Endothelial cell of umbilical vein (primary cell): ENCODE results near the gene INMT. TPM values are rescaled to one million over a fixed set of nuclear protein-coding genes. Genes with fewer than 3 reads are reported as not detected.

ENCODE experiments used
- BruUV-seq: library from RNA; stranded (reverse); fragments of 400-500 nt; replicated peaks from 2 replicates; lab custom pipeline; 2021; lab: Mats Ljungman, UMichigan
- CTCF ChIA-PET: fragments of 300-600, 350-600 bp; sonication (Branson Sonifier 250); formaldehyde crosslinking; loops from one replicate; lab custom pipeline; 2021; ENCODE audit warnings: antibody characterized with exemption, inconsistent platforms; lab: Charles Lee
- POLR2A ChIA-PET: fragments of 300-600, 350-600 bp; sonication (Branson Sonifier 250); formaldehyde crosslinking; loops from one replicate; lab custom pipeline; 2021; ENCODE audit warnings: antibody characterized with exemption, inconsistent platforms; lab: Charles Lee
- DNase-seq: peaks from one replicate; pipeline ENCODE4 v3.0.0-alpha.2; 2011; ENCODE audit warnings: low read depth, low spot score
- FAIRE-seq: peaks from 2 replicates; lab custom pipeline; 2011; peaks lifted over from hg19 to GRCh38; lab: Jason Lieb, UNC
- H2AFZ ChIP-seq: 2 replicates; pipeline ENCODE4 v1.6.0; 2012; ENCODE audit warnings: low read depth, low read length, control low read depth, inconsistent platforms
- H3K27ac ChIP-seq: 2 replicates; pipeline ENCODE4 v1.5.1; 2011; ENCODE audit warnings: low read depth, mild to moderate bottlenecking, control low read depth, low read length, moderate library complexity; ENCODE audit not compliant: insufficient read depth
- H3K27me3 ChIP-seq, 2 experiments: 2 replicates each; pipeline versions ENCODE4 v1.6.0 to v1.6.1; 2011; ENCODE audit warnings: low read length in 2 of 2, mixed read lengths in 1 of 2; ENCODE audit not compliant: control insufficient read depth in 2 of 2, insufficient read depth in 2 of 2
- H3K36me3 ChIP-seq, 2 experiments: 2 replicates in 1 of 2; 3 replicates in 1 of 2; pipeline ENCODE4 v1.5.1; 2011; ENCODE audit warnings: low read length in 2 of 2, mild to moderate bottlenecking in 1 of 2, moderate library complexity in 1 of 2; ENCODE audit not compliant: control insufficient read depth in 2 of 2, insufficient read depth in 2 of 2; ENCODE audit errors: extremely low read depth in 1 of 2
- H3K4me1 ChIP-seq: 3 replicates; pipeline ENCODE4 v1.5.1; 2011; ENCODE audit warnings: mild to moderate bottlenecking, low read length; ENCODE audit not compliant: control insufficient read depth, insufficient read depth; ENCODE audit errors: extremely low read depth
- H3K4me2 ChIP-seq: 2 replicates; pipeline ENCODE4 v1.6.1; 2011; ENCODE audit warnings: low read length, control low read depth, mixed read lengths; ENCODE audit not compliant: insufficient read depth
- H3K4me3 ChIP-seq, 3 experiments: fragments of 200-600 bp in 1 of 3; sonication (generic), shearing (Covaris generic) in 1 of 3; replicated peaks in 1 of 3; 2 replicates each; pipeline ENCODE4 v1.5.1; 2011 to 2016; ENCODE audit warnings: control low read depth in 3 of 3, low read length in 3 of 3, mild to moderate bottlenecking in 2 of 3, inconsistent platforms in 1 of 3, low read depth in 1 of 3, moderate library complexity in 1 of 3; ENCODE audit not compliant: insufficient read depth in 1 of 3
- H3K79me2 ChIP-seq: 2 replicates; pipeline ENCODE4 v1.6.0; 2012; ENCODE audit warnings: low read length, inconsistent platforms; ENCODE audit not compliant: control insufficient read depth, insufficient read depth
- H3K9ac ChIP-seq: replicated peaks from 2 replicates; pipeline ENCODE3; 2011; ENCODE audit warnings: low read length, control low read depth; ENCODE audit not compliant: insufficient read depth; ENCODE audit errors: extremely low read depth
- H3K9me1 ChIP-seq: replicated peaks from 3 replicates; pipeline ENCODE4 v1.6.0; 2011; ENCODE audit warnings: mild to moderate bottlenecking, low read length; ENCODE audit not compliant: control insufficient read depth, insufficient read depth; ENCODE audit errors: extremely low read depth
- H3K9me3 ChIP-seq: replicated peaks from 2 replicates; pipeline ENCODE4 v1.5.1; 2012; ENCODE audit warnings: low read length, inconsistent platforms; ENCODE audit not compliant: control insufficient read depth, insufficient read depth
- H4K20me1 ChIP-seq: replicated peaks from 2 replicates; pipeline ENCODE3; 2011; ENCODE audit warnings: mild to moderate bottlenecking, low read length; ENCODE audit not compliant: control insufficient read depth, insufficient read depth; ENCODE audit errors: extremely low read depth
- EZH2 ChIP-seq: IDR thresholded peaks from 2 replicates; pipeline ENCODE4 v1.6.1; 2012; ENCODE audit warnings: borderline replicate concordance, low read depth, mild to moderate bottlenecking, moderate library complexity, low read length, inconsistent platforms; ENCODE audit not compliant: severe bottlenecking
- FOS ChIP-seq: IDR thresholded peaks from 2 replicates; pipeline ENCODE4 v1.6.1; 2011; ENCODE audit warnings: mild to moderate bottlenecking, low read length, moderate library complexity, borderline replicate concordance; ENCODE audit not compliant: insufficient read depth
- GATA2 ChIP-seq: IDR thresholded peaks from 2 replicates; pipeline ENCODE4 v1.7.0; 2011; ENCODE audit warnings: low read depth, mild to moderate bottlenecking, moderate library complexity, mixed read lengths, low read length; ENCODE audit not compliant: insufficient read length, insufficient read depth
- JUN ChIP-seq: IDR thresholded peaks from 2 replicates; pipeline ENCODE4 v1.6.1; 2011; ENCODE audit warnings: borderline replicate concordance, low read depth; ENCODE audit not compliant: insufficient read length, insufficient read depth
- MYC ChIP-seq: IDR thresholded peaks from one replicate; pipeline ENCODE4 v1.6.1; 2011; ENCODE audit warnings: mild to moderate bottlenecking, low read depth, low read length
- POLR2A ChIP-seq: IDR thresholded peaks from 2 replicates; pipeline ENCODE4 v1.6.1; 2012; ENCODE audit warnings: low read depth, mild to moderate bottlenecking, control low read depth, low read length
- POLR2AphosphoS5 ChIP-seq: IDR thresholded peaks from 2 replicates; pipeline ENCODE4 v1.6.1; 2012; ENCODE audit warnings: low read depth, mild to moderate bottlenecking, control low read depth, low read length, moderate library complexity; ENCODE audit not compliant: insufficient read depth
- dilution Hi-C: fragments of 300-500 bp; cut with MboI; formaldehyde crosslinking; loops from one replicate; pipeline ENCODE4 v1.15.0; 2019; ENCODE audit warnings: low sequenced_read_pairs; ENCODE audit not compliant: extremely low pct_ligation_motif_present
- intact Hi-C: fragments of 100-400 bp; cut with micrococcal nuclease; formaldehyde crosslinking; loops from one replicate; pipeline ENCODE4 v1.10.0; 2022
- polyA plus RNA-seq, 4 experiments: library from polyadenylated mRNA; depleted of rRNA in 3 of 4; stranded (reverse) in 3 of 4; unstranded in 1 of 4; fragments of >200 nt; gene quantifications; 2 replicates each; pipeline versions ENCODE4 v1.2.1 to v1.2.3, GENCODE V29; 2011 to 2012; ENCODE audit warnings: missing spikeins in 1 of 4
- total RNA-seq: library from RNA; stranded (reverse); gene quantifications from 2 replicates; pipeline ENCODE4 v1.2.3, GENCODE V29; 2021
- TF ChIP-seq, protein P1 (sequence below), 2 donors: IDR thresholded peaks; 1 replicate in 1 of 2; 2 replicates in 1 of 2; pipeline ENCODE4 v1.5.1; 2011; ENCODE audit warnings: low read length in 2 of 2, mild to moderate bottlenecking in 2 of 2, moderate library complexity in 2 of 2, control low read depth in 1 of 2, inconsistent platforms in 1 of 2, low read depth in 1 of 2; ENCODE audit not compliant: insufficient read depth in 1 of 2; ENCODE audit errors: extremely low read depth in 1 of 2
- TF ChIP-seq, protein P2 (sequence below): IDR thresholded peaks from 2 replicates; pipeline ENCODE4 v1.6.1; 2011; ENCODE audit not compliant: insufficient read depth, insufficient read length

Gene INMT
- total and polyA plus RNA-seq, 2 donors (not counting 3 experiments of a cell fraction or from before 2014, with no cell fraction given) = not detected

DNA sequence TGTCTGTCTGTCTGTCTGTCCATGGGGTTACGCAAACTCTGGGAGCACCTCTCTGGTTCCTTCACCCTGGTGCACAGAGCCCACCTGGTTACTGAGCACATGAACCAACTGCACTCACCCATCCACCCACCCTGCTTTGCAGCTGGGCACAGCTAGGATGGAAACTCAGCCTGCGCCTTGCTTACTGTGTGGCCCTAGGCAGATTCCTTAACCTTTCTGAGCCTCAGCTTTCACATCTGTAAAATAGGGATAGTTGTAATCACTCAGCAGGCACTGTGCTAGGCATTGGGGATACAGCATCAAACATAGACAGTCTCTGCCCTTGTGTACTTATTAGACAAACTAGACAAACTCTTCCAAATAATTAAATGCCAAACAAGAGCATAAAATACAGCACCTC lies 21.8 kb upstream of the INMT start:
- H3K9me3 ChIP-seq = no peaks in the 10 kb centered on the region
- H3K4me3 ChIP-seq = no peak overlapping the region
- H3K4me1 ChIP-seq = no peaks in the 10 kb centered on the region
- TF ChIP-seq GATA2 (no peak), MYC (no peak)
- no TSS peak for BruUV-seq
- ChIA-PET CTCF (no interaction called here), POLR2A (no interaction called here)
- no peak overlapping the region for H2AFZ ChIP-seq
- FAIRE-seq (no peak), DNase-seq (no peak)
- no peak overlapping the region for H3K27ac ChIP-seq
- H3K9me1 ChIP-seq = no peaks in the 10 kb centered on the region
- no peak overlapping the region for H3K9ac ChIP-seq
- H3K27me3 ChIP-seq = peaks cover 4 to 15% of the 10 kb centered on the region in 2 experiments
- H3K36me3 ChIP-seq = no peaks in the 10 kb centered on the region
- dilution Hi-C loops (no loop called here), intact Hi-C loops (no loop called here)
- H4K20me1 ChIP-seq = no peaks in the 10 kb centered on the region
- no peaks in the 10 kb centered on the region for H3K79me2 ChIP-seq
- no peak overlapping the region for H3K4me2 ChIP-seq

DNA sequence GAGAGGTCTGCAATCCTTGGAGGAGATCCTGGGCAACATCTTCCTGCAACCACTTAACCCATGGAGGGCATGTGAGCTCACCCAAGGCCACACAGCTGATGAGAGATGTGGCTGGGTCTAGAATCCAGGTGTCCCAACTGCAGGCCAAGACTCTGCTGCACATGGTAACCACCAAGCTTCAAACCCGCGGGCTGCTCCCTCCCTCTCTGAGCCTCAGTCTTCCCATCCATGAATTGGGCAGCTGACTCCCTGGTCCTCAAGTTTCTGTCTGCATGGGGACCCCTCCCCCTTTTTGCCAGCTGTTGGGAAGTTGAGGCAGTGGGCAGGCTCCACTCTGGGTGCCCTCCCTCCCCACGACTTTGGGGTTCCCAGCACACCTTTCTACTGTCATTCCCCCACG lies 20.9 kb upstream of the INMT start:
- no peaks in the 10 kb centered on the region for H4K20me1 ChIP-seq
- CTCF ChIA-PET = interaction anchor here (1.2 kb wide), 2 partner anchors 9 to 253 kb away, joined by 3 to 7 read pairs; no protein-coding TSS in a partner anchor
- no peaks in the 10 kb centered on the region for H3K36me3 ChIP-seq
- no peak overlapping the region for H3K27ac ChIP-seq
- FAIRE-seq (no peak), DNase-seq (no peak)
- intact Hi-C loops (no loop called here), dilution Hi-C loops (no loop called here)
- H3K4me2 ChIP-seq = no peak overlapping the region
- no peak overlapping the region for H3K9ac ChIP-seq
- no peaks in the 10 kb centered on the region for H3K4me1 ChIP-seq
- H3K9me1 ChIP-seq = no peaks in the 10 kb centered on the region
- no peaks in the 10 kb centered on the region for H3K9me3 ChIP-seq
- H2AFZ ChIP-seq = no peak overlapping the region
- peaks cover 4 to 15% of the 10 kb centered on the region in 2 experiments for H3K27me3 ChIP-seq
- TF ChIP-seq GATA2 (no peak), EZH2 (no peak), POLR2A (no peak), FOS (no peak), JUN (no peak), POLR2AphosphoS5 (no peak), MYC (no peak)
- TF ChIP-seq, protein P1, sequence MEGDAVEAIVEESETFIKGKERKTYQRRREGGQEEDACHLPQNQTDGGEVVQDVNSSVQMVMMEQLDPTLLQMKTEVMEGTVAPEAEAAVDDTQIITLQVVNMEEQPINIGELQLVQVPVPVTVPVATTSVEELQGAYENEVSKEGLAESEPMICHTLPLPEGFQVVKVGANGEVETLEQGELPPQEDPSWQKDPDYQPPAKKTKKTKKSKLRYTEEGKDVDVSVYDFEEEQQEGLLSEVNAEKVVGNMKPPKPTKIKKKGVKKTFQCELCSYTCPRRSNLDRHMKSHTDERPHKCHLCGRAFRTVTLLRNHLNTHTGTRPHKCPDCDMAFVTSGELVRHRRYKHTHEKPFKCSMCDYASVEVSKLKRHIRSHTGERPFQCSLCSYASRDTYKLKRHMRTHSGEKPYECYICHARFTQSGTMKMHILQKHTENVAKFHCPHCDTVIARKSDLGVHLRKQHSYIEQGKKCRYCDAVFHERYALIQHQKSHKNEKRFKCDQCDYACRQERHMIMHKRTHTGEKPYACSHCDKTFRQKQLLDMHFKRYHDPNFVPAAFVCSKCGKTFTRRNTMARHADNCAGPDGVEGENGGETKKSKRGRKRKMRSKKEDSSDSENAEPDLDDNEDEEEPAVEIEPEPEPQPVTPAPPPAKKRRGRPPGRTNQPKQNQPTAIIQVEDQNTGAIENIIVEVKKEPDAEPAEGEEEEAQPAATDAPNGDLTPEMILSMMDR (IDR thresholded peaks at IDR 0.05; ENCODE audit: extremely low read depth in 1 of 2, insufficient read depth in 1 of 2, low read depth in 1 of 2, low read length in 2 of 2) = no peak
- TF ChIP-seq, protein P2, sequence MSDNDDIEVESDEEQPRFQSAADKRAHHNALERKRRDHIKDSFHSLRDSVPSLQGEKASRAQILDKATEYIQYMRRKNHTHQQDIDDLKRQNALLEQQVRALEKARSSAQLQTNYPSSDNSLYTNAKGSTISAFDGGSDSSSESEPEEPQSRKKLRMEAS = no peak
- BruUV-seq = no TSS peak
- POLR2A ChIA-PET = no interaction called here
- H3K4me3 ChIP-seq = no peak overlapping the region
- H3K79me2 ChIP-seq = no peaks in the 10 kb centered on the region
